ENCODE results near the gene NATD1.
A peak's percentile ranks its signal among the peaks of the same experiment; 100 is the strongest.

NATD1 gene

DNA sequence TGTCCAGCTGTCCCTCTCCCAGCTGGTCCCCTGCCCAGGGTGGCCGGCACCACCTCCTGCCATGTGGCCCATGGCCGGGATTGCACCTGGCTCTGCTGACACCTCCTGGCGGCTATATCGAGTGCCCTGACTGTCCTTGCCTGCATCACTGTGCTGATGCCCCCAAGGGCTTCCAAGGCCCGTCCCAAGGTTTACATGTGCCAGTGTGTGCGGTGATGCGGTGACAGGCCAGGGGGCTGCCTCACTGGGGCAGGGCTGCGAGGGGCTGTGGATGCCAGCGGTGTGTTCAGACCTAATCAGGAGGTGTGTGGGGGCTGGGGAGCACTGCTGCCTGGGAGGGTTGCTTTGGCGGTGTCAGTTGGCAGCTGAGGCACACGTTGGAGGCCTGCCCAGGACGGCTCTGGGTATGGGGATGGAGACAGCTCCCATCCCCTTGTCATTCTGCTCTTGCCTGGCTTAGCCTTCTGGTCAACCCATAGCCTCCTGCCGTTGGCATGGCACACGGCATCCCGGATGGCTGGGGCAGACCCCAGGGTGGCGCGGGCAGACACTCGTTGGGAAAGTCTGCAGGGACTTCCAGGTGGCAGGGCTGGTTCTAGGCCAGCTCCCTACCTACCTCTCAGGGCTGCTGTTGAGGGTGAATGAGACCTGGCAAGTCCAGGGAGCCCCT lies 36.8 kb upstream of the NATD1 start:
- no peak for DNase-seq (ENCODE audit: low read depth)

DNA sequence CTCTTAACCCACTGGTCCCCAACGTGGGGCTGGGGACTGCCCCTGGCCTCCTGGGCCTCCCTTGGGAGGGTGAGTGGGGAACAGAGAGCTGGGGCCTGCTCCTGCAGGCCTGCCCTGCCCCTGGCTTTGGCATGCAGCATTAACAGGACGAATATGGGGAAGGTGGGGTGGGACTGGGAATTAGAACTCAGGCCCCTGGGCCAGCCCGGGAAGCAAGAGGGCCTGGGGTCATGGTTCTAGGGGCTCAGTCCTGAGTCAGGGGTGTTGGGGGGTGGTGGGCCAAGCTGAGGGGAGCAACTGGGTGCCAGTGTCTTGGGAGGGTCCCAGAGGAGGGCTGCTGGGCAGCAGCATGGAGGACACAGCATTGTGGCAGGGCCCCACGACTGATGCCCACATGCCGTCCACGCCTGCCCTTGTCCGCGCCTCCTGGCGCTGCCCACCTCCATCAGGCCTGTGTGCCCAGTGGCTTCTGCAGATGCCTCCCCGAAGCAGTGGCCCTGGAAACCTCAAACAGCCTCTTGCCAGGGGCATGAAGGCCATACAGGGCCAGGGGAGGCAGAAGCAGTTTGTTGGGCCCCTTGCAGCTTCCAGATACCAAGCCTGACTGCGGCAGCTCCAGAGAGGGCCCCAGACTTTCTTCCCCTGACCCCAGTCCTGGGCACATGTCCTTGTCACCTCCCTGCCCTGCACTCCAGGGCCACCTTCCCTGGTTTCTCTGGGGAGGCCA lies 36.1 kb upstream of the NATD1 start:
- DNase-seq (ENCODE audit: low read depth) = no peak

DNA sequence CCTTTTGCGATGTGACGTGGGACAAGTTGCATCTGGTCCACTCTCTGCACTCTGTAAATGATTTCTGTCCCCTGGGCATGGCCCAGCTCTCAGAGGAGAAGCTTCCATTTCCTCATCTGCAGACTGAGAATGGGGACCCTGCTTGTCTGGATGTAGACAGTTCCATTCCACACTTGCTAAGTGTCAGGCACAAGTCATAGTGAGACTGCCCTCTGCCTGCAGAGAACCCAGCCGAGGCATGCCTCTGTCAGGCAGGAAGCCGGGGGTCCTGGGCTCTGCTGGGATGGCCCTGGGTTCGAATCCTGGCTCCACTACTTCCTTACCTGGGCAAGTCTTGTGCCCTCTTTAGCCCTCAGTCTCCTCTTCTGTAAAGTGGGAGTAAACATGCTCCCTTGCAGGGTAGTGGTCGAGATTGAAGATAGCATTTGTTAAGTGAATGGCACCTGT lies 35.4 kb upstream of the NATD1 start:
- DNase-seq (ENCODE audit: low read depth) = no peak

DNA sequence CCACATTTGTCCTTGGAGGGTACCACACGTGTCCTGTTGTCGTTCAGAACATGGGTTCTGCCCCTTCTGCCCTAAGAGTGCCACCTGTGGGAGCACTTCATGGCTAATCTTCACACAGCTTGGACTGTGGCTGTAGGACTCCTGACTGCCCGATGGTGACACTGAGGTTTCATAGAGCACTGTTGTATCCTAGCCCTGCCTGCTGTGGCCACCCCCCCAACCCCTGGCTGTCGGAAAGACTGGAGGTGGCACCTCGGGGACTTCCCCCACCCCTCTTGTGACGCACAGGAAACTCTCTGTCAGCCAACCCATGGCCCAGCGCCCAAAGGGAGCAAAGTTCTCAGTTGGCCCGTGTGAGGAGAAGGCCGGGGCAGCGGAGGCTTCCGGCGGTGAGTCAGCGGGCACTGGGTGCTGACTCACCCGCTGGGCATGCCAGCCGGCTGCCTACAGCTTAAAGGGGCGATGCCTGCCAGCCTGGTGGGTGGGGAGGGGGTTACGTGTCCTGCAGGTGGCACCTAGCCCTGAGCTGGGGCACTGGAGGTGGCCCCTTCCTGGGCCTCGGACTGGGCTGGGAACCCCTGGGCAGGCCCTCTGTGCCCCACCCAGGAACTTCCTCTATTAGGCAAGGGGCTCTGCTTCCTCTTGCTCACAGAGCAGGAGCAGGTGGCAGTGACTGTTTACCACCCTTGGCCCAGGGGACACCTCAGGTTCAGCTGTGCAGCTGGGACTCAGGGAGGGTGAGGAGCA lies 34.7 kb upstream of the NATD1 start:
- peak; percentile 95 for DNase-seq (ENCODE audit: low read depth)

DNA sequence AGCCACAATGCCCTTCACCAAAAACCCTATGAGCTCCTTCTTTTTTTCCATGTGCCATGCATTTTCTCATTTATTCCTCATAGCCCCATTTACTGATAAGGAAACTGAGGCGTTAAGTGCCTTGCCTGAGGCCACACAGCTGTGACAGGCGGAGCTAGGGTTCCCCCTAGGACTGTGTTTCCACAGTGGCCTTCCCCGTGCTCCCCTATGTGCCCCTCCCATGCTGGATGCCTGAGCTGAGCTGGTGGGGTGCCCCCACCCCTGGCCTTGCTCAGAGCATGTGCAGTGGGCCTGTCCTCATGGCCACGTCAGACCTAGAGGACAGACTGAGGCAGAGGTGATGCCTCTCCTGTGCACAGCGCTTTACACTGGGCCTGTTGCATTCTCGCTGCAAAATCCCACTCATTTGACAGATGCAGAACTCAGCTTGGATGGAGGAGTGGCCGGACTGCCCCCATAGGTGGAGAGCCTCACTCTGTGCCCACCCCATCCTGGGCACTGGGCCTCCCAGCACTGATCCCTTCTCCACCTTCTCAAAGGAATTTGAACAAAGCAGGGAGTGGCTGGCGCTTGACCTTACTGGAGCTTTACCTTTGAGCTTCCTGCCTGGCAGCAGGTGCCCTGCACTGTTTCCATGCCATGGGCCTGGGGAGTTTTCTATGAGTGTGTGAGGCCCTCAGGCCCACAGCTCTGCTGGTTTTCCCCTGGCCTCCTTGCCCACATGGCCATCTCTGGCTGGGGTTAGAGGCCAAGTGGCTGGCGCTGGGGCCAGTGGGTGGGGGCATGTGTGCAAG lies 33.9 kb upstream of the NATD1 start:
- no peak for DNase-seq (ENCODE audit: low read depth)

DNA sequence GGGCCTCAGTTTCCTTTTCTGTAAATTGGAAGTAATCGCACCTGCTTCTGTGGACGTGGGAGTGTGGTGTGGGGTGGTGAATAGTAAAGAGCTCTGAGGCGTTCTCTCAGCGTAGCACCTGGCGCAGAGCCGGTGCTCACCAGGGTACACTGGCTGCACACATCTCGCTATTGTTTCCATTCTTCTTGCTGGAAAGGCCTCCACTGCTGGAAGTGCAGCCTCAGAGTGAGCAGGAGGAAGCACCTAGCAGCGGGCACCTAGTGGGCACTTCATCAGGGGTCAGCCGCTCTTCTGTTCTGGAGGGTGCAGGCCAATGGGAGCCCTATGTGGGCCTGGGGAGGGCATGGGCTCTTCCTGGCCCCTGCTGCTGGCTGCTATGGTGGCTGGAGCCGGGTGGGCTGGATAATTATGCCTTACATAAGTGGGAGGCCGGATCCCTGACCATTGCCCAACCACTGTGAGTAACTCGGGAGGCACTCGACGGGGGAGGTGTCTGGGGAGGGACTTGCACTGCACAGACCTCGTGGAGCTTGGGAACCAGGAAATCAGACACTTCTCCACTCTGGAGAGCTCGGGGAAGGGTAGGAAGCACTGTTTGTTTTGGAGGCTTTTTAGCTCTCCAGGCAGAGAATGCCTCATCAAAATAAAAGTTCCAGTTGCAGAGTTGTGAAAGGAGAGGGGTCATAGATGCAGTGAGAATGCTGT lies 33.0 kb upstream of the NATD1 start:
- no peak for DNase-seq (ENCODE audit: low read depth)

DNA sequence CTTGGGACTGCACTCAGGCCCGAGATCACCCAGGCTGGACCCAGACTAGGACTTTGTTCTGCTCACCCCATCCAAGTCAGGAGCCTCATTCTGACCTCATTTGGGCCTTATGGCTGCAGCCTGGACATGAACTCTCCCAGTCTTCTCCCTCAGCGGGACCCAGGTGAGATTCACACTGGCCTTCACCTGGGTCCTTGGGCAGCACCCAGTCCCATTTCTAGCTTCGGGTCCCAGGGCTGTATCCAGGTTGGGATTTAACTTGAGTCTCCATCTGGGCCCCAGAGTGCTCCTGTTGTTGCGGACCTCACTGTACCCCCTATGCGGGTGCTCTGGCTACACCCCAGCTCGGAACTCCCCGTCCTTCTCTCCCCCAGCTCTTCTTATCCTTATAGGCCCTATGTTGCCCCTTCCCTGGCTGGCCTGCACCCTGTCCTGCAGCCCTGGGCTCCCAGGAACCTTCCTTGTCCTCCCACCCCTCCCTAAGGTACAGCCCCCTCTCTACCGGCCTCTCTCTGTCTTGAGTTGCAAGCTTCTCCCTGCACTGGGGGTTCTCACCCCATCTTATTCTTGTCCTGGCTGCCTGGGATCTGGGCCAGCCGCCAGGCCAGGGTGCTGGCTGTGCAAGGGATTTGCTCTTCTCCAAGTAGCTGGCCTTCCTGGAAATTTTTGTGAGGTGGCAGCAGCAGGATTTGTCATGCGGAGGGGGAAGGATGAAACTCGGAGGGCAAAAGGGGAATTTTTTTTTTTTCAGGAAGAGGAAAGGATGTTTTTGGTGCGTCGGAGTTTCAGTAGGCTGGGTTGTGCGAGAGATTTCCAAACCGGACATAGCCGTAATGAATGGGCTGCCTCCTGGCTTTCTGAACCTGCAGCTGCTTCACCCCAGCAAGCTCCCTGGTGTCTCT lies 32.2 kb upstream of the NATD1 start:
- DNase-seq (ENCODE audit: low read depth) = no peak

DNA sequence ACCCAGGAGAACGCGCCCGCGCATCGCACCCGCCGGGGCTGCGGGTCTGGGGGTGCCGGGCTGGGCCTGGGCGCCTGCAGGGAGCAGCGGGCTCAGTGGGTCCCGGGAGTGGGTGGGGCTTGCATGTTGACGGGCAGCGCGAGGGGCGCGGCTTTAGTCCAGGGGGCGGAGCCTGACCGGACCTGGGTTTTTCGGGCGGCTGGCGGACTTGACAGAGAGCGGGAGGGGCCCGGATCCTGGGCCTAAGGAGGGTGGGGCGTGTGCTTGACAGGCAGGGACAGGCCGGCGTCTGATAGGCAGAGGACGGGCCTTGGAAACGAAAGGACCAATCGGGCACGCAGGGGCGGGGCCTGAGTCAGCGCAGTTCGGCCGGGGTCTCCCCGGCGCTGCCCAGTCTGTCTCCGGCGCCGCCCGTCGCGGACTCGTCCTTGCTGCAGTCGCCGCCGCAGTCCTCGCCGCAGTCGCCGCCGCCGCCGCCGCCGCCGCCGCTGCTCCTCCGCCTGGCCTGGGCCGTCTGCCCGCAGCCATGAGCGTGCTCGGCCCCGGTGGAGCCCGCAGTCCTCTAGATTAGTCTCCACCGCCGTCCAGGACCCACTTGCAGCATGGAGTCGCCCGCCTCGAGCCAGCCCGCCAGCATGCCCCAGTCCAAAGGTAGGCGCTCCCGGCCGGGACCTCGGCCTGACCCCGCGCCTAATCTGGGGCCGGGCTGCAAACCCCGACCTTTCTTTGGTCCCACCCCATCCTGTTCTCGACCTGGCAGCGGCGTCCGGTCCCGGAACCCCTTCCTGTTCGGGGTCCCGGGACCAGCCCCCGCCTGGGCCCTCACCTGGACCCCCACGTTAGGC lies 31.3 kb upstream of the NATD1 start, which contains the start of gene MAP2K3:
TSS of gene MAP2K3 (plus strand) at position 393 of the 845 bp plus-strand sequence. CDS start at position 603, 210 bp downstream.
- peak; percentile 94 for DNase-seq (ENCODE audit: low read depth)

DNA sequence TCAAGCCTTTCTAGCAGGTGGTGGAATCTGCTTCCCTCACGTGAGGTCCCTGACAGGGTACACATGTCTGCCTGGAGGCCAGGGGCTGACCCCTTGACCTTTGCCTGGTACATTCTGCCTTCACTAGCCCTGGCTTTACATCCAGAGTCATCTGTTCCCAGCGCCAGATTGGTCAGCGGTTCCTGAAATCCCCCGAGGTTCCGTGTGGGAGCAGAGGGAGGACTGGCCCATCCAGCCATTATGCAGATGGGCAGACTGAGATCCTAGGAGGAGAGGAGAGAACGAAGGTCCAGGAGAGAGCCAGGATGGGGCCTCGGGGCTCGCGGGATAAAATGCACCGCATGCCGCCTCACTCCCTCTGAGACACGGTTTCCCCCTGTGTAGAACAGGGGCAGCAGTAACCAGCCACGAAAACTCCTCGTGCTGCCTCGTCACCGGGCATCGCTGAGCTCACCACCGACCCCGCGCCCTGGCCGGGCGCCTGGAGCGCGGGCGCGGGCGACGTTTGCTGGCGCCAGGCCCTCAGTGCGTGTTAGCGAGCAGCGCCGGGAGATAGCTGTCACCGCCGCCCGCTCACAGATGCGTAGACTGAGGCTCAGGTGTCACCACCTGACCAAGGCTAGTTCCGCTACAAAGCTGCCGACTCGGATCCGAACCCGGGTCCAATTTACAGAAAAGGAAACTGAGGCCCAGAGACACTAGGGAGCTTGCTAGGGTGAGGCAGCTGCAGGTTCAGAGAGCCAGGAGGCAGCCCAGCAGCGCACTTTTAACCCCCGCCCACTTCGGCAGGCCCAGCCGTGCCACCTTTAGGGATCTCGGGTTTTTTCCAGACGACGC lies 30.5 kb upstream of the NATD1 start:
- no peak for DNase-seq (ENCODE audit: low read depth)

DNA sequence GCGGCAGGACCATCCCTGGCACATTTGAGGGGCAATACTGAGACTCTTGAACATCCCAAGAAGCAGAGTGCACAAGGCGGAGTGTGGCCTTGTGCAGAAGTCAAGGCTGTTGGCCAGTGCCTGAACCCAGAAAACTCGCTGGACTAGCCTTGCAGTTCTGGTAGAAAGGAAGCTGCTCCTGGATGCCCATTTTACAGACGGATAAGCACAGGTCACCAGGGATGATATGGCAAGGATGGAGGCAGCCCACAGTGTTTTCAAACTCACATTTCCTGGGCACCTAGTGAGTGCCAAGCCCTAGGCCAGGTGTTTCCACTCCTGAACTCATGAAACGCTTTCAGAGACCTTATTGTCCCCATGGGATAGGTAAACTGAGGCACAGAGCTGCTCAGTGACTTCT lies 29.6 kb upstream of the NATD1 start:
- no peak for DNase-seq (ENCODE audit: low read depth)

DNA sequence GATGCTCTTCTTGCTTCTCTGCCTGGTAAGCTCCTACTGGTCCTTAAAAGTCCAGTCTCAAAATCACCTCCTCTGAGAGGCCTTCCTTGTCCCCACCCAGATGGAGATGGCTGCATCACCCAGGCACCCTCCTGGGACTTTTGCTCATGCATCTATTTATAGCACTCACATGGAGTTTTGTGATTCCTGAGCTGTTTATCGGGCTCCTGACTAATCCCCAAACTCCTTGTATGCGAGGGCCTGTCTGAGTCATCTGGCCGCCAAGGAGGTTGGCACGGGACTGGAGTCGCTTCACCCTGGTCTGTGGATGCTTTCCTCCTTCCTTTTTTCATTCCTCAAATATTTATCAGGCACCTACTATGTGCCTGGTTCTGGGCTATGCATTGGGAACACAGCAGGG lies 29.0 kb upstream of the NATD1 start:
- no peak for DNase-seq (ENCODE audit: low read depth)

DNA sequence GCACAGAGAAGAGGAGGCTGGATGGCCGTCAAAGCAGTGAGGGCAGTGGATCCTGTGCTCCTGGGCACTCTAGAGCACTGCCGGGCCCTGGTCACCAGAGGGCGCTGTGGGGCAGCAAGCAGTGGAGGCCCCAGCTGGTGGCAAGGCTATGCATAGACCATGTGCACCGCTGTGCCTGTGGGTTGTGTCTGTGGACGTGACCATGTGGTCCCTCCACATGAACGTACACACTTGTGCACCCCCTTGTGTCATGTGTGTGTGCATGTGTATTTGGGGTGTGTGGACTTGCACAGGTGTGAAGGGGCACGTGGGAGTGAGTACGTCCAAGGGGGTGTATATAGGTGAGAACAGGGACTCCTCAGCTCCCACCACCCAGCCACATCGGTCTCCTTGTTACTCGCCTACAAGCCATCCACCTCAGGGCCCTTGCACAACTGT lies 26.9 kb upstream of the NATD1 start:
- DNase-seq (ENCODE audit: low read depth) = peak; percentile 83

DNA sequence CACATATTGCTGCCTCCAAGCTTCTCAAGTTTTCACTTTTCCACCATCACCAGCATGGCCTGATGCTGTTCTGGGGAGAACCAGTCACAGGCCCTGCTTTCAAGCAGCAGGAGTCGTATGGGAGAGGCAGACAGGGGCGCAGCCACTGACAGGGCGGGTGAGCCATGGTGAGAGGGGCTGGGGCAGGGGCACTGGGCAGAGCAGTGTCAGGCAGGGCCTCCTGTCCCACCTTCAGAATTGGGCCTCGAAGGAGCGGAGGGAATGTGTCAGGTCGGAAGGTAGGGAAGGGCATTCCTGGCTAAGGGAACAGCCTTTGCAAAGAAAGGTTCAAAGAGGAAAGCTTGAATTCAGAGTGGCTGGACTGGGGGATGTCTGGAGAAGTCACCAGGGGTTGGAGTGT lies 26.4 kb upstream of the NATD1 start:
- DNase-seq (ENCODE audit: low read depth) = no peak

DNA sequence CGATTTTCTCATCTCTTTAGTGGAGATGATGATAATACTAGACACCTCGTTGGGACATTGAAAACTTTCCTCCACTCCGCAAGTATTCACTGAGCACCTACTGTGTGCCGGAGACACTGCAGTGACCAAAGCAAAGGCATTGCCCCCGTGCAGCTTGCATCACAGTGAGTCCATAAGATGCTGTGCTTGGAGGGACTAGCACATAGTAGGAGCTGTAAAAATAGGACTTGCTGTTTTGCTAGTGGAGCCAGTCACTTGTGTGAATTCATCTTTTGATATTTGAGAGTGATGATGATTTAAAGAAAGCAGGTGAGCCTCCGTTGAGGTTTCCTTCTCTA lies 26.0 kb upstream of the NATD1 start:
- no peak for DNase-seq (ENCODE audit: low read depth)

DNA sequence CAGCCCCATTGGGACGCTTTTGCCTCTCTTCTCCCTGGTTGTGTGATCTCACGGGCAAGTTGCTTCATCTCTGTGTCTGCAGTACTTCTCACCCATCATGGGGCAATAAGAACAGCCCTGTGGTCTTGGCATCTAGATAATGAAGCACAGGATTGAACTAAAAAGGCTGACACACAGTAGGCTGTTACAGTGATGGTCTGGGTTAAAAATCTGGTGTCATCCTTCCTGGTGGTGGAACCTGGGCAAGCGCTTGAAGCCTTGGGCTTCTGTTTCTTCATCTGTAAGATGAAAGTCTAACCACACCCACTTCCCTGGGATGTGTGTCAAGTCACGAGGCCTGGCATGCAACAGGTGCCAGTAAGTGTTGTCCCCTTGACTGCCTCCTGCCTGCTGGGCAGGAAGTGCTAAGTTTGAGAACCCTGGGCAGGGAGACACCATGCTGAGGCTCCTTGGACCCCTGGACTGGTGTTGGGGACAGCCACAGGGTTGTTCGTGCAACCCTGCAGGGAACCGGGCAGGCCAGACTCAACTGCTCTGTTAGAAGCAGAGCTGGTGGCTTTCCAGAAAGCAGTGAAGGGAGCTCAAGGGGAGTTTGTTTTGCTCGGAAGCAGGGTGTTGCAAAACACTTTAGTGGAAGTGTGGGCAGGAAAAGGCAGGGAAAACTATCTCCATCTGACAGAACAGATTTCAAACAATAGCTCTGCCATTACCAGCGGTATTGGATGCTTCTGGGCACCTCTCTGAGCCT lies 25.4 kb upstream of the NATD1 start:
- DNase-seq (ENCODE audit: low read depth) = no peak

DNA sequence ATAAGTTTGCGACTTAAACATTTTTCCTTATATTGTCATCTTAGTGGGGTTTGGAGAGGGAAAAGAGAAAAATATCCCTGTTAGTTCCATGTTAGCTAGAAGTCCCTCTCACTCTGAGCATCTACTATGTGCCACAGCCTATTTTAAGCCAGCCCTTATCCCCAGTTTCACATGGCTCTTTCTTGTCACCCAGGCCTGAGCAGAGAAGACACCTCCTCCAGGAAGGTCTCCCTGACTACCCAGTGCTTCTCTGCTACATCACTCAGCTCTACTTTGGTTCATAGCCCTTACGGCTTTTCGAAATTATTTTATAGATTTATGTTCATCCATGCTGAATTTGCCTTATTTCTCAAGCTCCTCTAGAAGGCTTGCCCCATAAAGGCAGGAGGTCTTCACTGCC lies 24.1 kb upstream of the NATD1 start:
- no peak for DNase-seq (ENCODE audit: low read depth)

DNA sequence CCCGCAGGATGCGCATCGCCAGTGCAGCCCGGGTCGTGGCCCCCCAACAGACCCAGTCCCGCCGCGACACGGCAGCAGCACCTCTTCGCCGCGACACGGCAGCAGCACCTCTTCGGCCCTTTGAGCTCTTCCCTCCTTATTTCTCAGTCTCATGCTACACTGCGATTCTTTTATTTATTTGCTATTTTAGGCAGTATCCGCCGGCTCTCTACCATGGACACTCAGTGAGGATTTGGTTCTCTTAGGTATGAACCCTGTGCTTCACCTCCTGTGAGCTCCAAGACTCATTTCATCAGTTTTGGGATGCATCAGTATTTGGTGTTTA lies 23.0 kb upstream of the NATD1 start:
- DNase-seq (ENCODE audit: low read depth) = no peak
